ENCODE results near the gene IGSF8. TPM values are rescaled to one million over a fixed set of nuclear protein-coding genes. Genes with fewer than 3 reads are reported as not detected.

The IGSF8 gene
- total RNA-seq, 1 donor from 2014 or later = 35.9 TPM

DNA sequence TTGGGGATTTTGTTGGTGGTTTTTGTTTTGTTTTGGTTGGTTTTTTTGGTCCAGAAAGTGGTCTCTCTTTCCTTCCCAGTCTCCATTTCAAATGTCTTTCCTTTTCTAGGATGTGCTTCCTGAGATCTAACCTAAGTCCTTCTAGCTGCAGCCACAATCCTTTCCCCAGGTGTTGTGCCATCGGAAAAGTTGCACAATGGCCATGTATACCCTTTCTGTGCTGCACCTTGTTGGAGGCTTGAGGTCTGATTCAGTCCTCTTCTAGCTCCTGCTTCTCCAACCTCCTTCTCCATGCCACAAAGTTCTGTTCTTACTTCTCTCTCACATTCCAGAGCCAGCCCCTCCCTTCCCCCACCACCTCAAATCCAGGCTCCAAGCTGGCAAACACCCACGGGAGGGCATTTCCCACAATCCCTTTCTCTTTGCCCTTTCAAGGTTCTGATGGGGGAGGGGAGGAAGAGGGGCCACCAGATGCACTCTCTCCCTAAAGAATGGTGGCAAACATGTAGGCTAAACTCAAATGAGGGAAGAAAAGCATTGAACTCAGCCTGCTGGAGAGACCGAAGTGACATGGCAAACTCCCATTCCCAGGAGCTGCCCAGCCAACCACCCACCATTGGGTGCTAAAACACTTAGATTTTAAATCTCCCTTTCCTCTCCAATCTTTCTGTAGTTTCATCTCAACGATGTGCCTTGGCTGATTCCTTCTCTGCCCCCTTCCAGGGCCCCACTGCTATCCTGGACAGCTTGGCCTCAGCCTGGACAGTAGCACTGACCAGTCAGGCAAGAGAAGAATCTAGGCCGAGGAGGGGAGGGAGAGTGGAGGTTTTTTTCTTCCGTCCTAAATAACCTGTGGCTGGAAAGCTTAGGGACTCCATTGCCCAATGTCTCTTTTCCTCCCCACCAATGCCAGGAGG, 31.3 kb downstream of the IGSF8 start:
- TF ChIP-seq, protein P1, sequence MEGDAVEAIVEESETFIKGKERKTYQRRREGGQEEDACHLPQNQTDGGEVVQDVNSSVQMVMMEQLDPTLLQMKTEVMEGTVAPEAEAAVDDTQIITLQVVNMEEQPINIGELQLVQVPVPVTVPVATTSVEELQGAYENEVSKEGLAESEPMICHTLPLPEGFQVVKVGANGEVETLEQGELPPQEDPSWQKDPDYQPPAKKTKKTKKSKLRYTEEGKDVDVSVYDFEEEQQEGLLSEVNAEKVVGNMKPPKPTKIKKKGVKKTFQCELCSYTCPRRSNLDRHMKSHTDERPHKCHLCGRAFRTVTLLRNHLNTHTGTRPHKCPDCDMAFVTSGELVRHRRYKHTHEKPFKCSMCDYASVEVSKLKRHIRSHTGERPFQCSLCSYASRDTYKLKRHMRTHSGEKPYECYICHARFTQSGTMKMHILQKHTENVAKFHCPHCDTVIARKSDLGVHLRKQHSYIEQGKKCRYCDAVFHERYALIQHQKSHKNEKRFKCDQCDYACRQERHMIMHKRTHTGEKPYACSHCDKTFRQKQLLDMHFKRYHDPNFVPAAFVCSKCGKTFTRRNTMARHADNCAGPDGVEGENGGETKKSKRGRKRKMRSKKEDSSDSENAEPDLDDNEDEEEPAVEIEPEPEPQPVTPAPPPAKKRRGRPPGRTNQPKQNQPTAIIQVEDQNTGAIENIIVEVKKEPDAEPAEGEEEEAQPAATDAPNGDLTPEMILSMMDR (IDR thresholded peaks at IDR 0.05) = no peak
- no peak overlapping the region for H3K27ac ChIP-seq
- no peak for ATAC-seq
- intact Hi-C loops (cut with DNase I) = no loop called here
- H3K4me3 ChIP-seq = no peak overlapping the region
- DNase-seq = no peak
- peaks cover 9% of the 10 kb centered on the region for H3K27me3 ChIP-seq (ENCODE audit: low read depth)
- no peaks in the 10 kb centered on the region for H3K9me3 ChIP-seq
- no peaks in the 10 kb centered on the region for H3K36me3 ChIP-seq
- peaks cover 10% of the 10 kb centered on the region for H3K4me1 ChIP-seq

DNA sequence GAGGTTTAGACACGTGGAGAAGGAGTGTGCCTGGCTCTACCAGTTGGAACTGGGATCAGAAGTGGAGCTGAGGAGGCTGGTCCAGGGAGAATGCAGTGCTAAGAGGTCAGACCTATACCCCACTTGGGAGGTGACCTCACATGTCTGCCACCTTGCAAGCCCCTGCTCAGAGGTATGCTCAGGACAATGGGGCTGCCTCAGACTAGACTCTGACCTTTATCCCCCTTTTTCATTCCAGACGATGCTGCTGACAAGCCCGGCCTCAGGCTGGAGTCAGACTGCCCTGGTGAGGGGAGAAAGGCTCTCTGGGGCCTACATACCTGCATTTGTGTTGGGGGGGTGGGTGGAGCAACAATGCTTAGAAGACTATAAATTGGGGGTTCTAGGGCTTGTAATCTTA, 33.7 kb downstream of the IGSF8 start:
- no peak overlapping the region for H3K4me3 ChIP-seq
- H3K27ac ChIP-seq = no peak overlapping the region
- H3K9me3 ChIP-seq = no peaks in the 10 kb centered on the region
- intact Hi-C loops (cut with DNase I) = no loop called here
- peaks cover 5% of the 10 kb centered on the region for H3K27me3 ChIP-seq (ENCODE audit: low read depth)
- no peaks in the 10 kb centered on the region for H3K4me1 ChIP-seq
- no peak for DNase-seq
- no peak for ATAC-seq
- no peaks in the 10 kb centered on the region for H3K36me3 ChIP-seq
- TF ChIP-seq, protein P1 (IDR thresholded peaks at IDR 0.05) = no peak

DNA sequence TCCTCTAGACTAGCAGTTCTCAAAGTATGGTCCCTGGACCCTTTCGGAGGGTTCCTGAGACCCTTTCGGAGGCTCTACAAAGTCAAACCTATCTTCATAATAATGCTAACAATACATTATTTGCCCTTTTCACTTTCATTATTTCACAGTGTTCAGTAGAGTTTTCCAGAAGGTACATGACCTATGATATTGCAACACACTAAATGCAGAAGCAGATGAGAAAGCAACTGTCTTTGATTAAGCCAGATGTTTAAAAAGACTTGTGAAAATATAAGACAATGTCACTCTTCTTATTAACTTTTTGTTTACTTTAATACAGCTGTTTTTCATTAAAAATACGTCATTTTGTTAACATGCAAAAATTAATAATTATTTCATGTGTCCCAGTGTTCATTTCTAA, 34.3 kb downstream of the IGSF8 start:
- intact Hi-C loops (cut with DNase I) = no loop called here
- DNase-seq = no peak
- Histone ChIP-seq H3K4me1 (no peaks in the 10 kb centered on the region), H3K4me3 (no peak overlapping the region), H3K27ac (no peak overlapping the region), H3K36me3 (no peaks in the 10 kb centered on the region), H3K9me3 (no peaks in the 10 kb centered on the region), H3K27me3 (ENCODE audit: low read depth) (peaks cover 5% of the 10 kb centered on the region)
- ATAC-seq = no peak
- TF ChIP-seq, protein P1 (IDR thresholded peaks at IDR 0.05) = no peak

DNA sequence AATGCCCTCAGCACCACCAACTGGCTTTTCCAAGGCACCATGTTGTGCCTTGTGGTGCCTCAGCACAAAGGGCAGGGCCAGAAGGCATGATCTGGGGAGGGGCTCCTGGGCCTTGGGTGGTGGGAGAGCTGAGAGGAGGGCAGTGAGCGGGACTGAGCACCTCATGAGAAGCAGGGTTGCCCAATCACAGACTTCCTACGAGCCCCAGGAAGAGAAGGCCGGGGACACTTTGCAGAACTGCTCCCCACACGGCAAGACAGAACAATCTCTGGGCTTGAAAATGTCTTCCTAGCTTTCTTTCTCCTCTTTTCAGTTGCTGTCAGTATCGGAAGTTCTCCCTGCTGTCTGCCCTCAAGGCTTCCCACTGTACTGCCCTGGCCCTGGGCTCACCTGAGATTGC, 35.2 kb downstream of the IGSF8 start:
- H3K4me1 ChIP-seq = no peaks in the 10 kb centered on the region
- DNase-seq (no peak), ATAC-seq (no peak)
- H3K36me3 ChIP-seq = no peaks in the 10 kb centered on the region
- peaks cover 5% of the 10 kb centered on the region for H3K27me3 ChIP-seq (ENCODE audit: low read depth)
- TF ChIP-seq, protein P1 (IDR thresholded peaks at IDR 0.05) = no peak
- intact Hi-C loops (cut with DNase I) = no loop called here
- H3K9me3 ChIP-seq = no peaks in the 10 kb centered on the region
- no peak overlapping the region for H3K27ac ChIP-seq
- no peak overlapping the region for H3K4me3 ChIP-seq

DNA sequence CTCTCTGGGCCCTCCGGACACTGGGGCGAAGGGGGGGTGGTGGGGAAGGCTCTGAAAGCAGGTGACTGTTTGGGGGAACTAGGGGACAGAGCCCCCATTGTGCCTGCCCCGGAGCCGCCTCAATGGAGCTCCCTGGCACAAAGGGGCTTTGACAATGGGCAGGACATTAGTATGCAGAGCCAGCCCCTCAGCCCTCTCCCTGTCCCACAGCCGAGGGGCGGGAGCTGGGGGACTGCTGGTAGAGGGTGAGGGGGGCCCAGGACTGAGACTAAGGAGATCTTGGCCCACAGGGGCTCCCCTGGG, 36.2 kb downstream of the IGSF8 start:
- peaks cover 5% of the 10 kb centered on the region for H3K27me3 ChIP-seq (ENCODE audit: low read depth)
- no peak overlapping the region for H3K4me3 ChIP-seq
- intact Hi-C loops (cut with DNase I) = no loop called here
- no peaks in the 10 kb centered on the region for H3K36me3 ChIP-seq
- ATAC-seq (peak in 1 of 2 donors; percentile 4), DNase-seq (no peak)
- H3K27ac ChIP-seq = no peak overlapping the region
- no peaks in the 10 kb centered on the region for H3K4me1 ChIP-seq
- TF ChIP-seq, protein P1 (IDR thresholded peaks at IDR 0.05) = no peak
- H3K9me3 ChIP-seq = no peaks in the 10 kb centered on the region

All from lower lobe of right lung (tissue), 2 donors.